PC-3 (cell line): ENCODE results near the gene IL20RA.

Experiments
- EZH2phosphoT487 ChIP-seq: fragments of 300-600 bp; sonication (generic); IDR thresholded peaks from 2 replicates; pipeline ENCODE4 v1.6.1; 2018; ENCODE audit warnings: mild to moderate bottlenecking, antibody characterized with exemption, low read length, borderline replicate concordance
- TF ChIP-seq, protein P1 (sequence below): fragments of 300-600 bp; sonication (generic); conservative IDR thresholded peaks from 2 replicates; pipeline ENCODE4 v1.5.1; 2017; ENCODE audit warnings: antibody characterized with exemption, low read depth, mild to moderate bottlenecking, low read length

- TF ChIP-seq, protein P1, sequence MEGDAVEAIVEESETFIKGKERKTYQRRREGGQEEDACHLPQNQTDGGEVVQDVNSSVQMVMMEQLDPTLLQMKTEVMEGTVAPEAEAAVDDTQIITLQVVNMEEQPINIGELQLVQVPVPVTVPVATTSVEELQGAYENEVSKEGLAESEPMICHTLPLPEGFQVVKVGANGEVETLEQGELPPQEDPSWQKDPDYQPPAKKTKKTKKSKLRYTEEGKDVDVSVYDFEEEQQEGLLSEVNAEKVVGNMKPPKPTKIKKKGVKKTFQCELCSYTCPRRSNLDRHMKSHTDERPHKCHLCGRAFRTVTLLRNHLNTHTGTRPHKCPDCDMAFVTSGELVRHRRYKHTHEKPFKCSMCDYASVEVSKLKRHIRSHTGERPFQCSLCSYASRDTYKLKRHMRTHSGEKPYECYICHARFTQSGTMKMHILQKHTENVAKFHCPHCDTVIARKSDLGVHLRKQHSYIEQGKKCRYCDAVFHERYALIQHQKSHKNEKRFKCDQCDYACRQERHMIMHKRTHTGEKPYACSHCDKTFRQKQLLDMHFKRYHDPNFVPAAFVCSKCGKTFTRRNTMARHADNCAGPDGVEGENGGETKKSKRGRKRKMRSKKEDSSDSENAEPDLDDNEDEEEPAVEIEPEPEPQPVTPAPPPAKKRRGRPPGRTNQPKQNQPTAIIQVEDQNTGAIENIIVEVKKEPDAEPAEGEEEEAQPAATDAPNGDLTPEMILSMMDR, result no peak
- TF ChIP-seq EZH2phosphoT487, result no peak
Measured at GRCh38 chr6:137093183-137094069, 48.7 kb upstream of the IL20RA start.
